ENCODE measurements around the gene OR13J1. TPM values are rescaled to one million over a fixed set of nuclear protein-coding genes. Genes with fewer than 3 reads are reported as not detected.

OR13J1 gene
- total and polyA plus RNA-seq, 11 donors, result not detected

DNA sequence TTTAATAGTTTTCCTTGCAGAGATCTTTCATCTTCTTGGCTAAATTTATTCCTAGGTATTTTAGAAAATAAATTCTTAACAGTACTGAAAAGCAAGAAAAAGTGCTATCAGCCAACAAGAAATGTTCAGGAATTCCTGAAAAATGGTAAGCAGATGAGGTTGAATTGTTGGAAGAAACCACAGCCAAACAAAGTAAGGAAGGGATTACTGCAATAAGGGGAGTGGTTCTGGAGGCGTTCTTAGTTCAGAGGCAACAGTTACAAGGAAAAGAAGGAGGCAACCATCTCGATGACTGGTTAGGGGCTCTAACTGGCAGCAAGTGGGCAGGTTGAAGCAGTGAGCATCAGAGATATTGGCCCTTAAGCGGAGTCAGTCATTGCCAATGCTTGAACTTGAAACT is 12.8 kb upstream of the OR13J1 start:
- H3K4me1 ChIP-seq, result no peaks in the 10 kb centered on the region
- no peaks in the 10 kb centered on the region for H3K36me3 ChIP-seq
- DNase-seq (no peak), ATAC-seq (no peak)
- no peak overlapping the region for H3K4me3 ChIP-seq
- H3K9me3 ChIP-seq, result peaks cover 0 to under 1% (median 0%) of the 10 kb centered on the region in 12 donors
- intact Hi-C loops (cut with DNase I), result loop anchor here (1.0 to 10.0 kb wide), 10 partner anchors 46 to 238 kb away; partner anchors contain the start of genes FAM221B (in 5 of the 10), TMEM8B (in 5 of the 10), NPR2 (in 3 of the 10) and CCDC107 (in 2 of the 10)
- no peak overlapping the region for H3K27ac ChIP-seq
- 67 to 80% (median 71%) methylated on average over 3 of the region's 3 CpGs for WGBS, 4 donors
- H3K27me3 ChIP-seq, result peaks cover 0 to 10% (median 0%) of the 10 kb centered on the region in 9 donors
- TF ChIP-seq CTCF (IDR thresholded peaks at IDR 0.05), result no peak
- no peak for TF ChIP-seq POLR2A (IDR thresholded peaks at IDR 0.05)

GRCh38 chr9:35882263-35882848 is 12.2 kb upstream of the OR13J1 start:
- TF ChIP-seq CTCF (IDR thresholded peaks at IDR 0.05) (peak; percentile 93 to 99 (median 98)), POLR2A (IDR thresholded peaks at IDR 0.05) (no peak)
- DNase-seq, result peak; percentile 81 to 92 (median 82)
- Histone ChIP-seq H3K36me3 (no peaks in the 10 kb centered on the region), H3K27ac (no peak overlapping the region), H3K4me1 (no peaks in the 10 kb centered on the region), H3K4me3 (no peak overlapping the region), H3K27me3 (peaks cover 0 to 10% (median 0%) of the 10 kb centered on the region in 9 donors), H3K9me3 (peaks cover 0 to 7% (median 2%) of the 10 kb centered on the region in 12 donors)
- WGBS, 4 donors, result 0 to 3% (median 1%) methylated on average over 4 of the region's 4 CpGs
- intact Hi-C loops (cut with DNase I), result loop anchor here (1.0 to 10.0 kb wide), 10 partner anchors 46 to 238 kb away; partner anchors contain the start of genes FAM221B (in 5 of the 10), TMEM8B (in 5 of the 10), NPR2 (in 3 of the 10) and CCDC107 (in 2 of the 10)
- peak in 3 of 4 donors; percentile 82 to 85 (median 83) for ATAC-seq

GRCh38 chr9:35872505-35872904 is 2.3 kb upstream of the OR13J1 start:
- no peak for ATAC-seq
- TF ChIP-seq POLR2A (IDR thresholded peaks at IDR 0.05) (no peak), CTCF (IDR thresholded peaks at IDR 0.05) (no peak)
- Histone ChIP-seq H3K27me3 (peaks cover 0 to 6% (median 0%) of the 10 kb centered on the region in 9 donors), H3K36me3 (no peaks in the 10 kb centered on the region), H3K4me3 (no peak overlapping the region), H3K27ac (no peak overlapping the region), H3K9me3 (peaks cover 0 to 16% (median 4%) of the 10 kb centered on the region in 12 donors), H3K4me1 (no peaks in the 10 kb centered on the region)
- no peak for DNase-seq
- 68 to 83% (median 75%) methylated on average over 3 of the region's 3 CpGs for WGBS, 4 donors
- intact Hi-C loops (cut with DNase I), result loop anchor here in 1 of 10 donors (5.0 kb wide), 1 partner anchor 35 kb away; no protein-coding TSS in a partner anchor

- TF ChIP-seq POLR2A (IDR thresholded peaks at IDR 0.05) (no peak), CTCF (IDR thresholded peaks at IDR 0.05) (no peak)
- DNase-seq (no peak), ATAC-seq (peak in 2 of 4 donors; percentile 27 to 47)
- Histone ChIP-seq H3K4me1 (no peaks in the 10 kb centered on the region), H3K36me3 (no peaks in the 10 kb centered on the region), H3K27ac (no peak overlapping the region), H3K27me3 (peaks cover 0 to 6% (median 0%) of the 10 kb centered on the region in 9 donors), H3K9me3 (peaks cover 0 to 7% (median 0%) of the 10 kb centered on the region in 12 donors), H3K4me3 (no peak overlapping the region)
- WGBS, 4 donors, result 55 to 64% (median 57%) methylated on average over 3 of the region's 3 CpGs
- intact Hi-C loops (cut with DNase I), result loop anchor here in 1 of 10 donors (5.0 kb wide), 1 partner anchor 34 kb away; no protein-coding TSS in a partner anchor
These were observed 1.3 kb upstream of the OR13J1 start for GRCh38 chr9:35871545-35871944.

All from heart left ventricle (tissue), 16 donors.